Progenitor cell of endocrine pancreas (in vitro differentiated cells): ENCODE measurements around the gene ABHD14A. TPM values are rescaled to one million over a fixed set of nuclear protein-coding genes. Genes with fewer than 3 reads are reported as not detected.
A peak's percentile ranks its signal among the peaks of the same experiment; 100 is the strongest.

ENCODE experiments used
- DNase-seq: peaks from one replicate; pipeline ENCODE4 v3.0.0; 2021; ENCODE audit warnings: low spot score; ENCODE audit not compliant: unreplicated experiment
- H3K27ac Mint-ChIP-seq: 2 replicates; pipeline ENCODE4 v1.8.0; 2021; ENCODE audit warnings: mild to moderate bottlenecking, moderate library complexity, mixed read lengths
- H3K27me3 Mint-ChIP-seq: 2 replicates; pipeline ENCODE4 v1.8.0; 2021; ENCODE audit warnings: mixed read lengths
- H3K36me3 Mint-ChIP-seq: 2 replicates; pipeline ENCODE4 v1.8.0; 2022; ENCODE audit warnings: mixed read lengths; ENCODE audit not compliant: insufficient read depth
- H3K4me1 Mint-ChIP-seq: 2 replicates; pipeline ENCODE4 v1.8.0; 2021; ENCODE audit warnings: low read depth, mixed read lengths
- H3K4me3 Mint-ChIP-seq: 2 replicates; pipeline ENCODE4 v1.8.0; 2021; ENCODE audit warnings: low read depth, mild to moderate bottlenecking, moderate library complexity, mixed read lengths
- H3K9me3 Mint-ChIP-seq: 2 replicates; pipeline ENCODE4 v1.8.0; 2021; ENCODE audit warnings: low read depth, mixed read lengths
- CTCF ChIP-seq: fragments of 200-600 bp; sonication (generic); IDR thresholded peaks from one replicate; pipeline ENCODE4 v1.5.0; 2021; ENCODE audit warnings: antibody characterized with exemption, mild to moderate bottlenecking; ENCODE audit not compliant: unreplicated experiment
- total RNA-seq: library from RNA; stranded (reverse); gene quantifications from 2 replicates; pipeline ENCODE4 v1.2.1, GENCODE V29; 2021

The ABHD14A gene
- total RNA-seq, 1 donor from 2014 or later, result 19.4 TPM

- Mint-ChIP-seq H3K36me3 (peaks cover 7% of the 10 kb centered on the region), H3K27me3 (no peaks in the 10 kb centered on the region), H3K4me3 (peak overlapping the region; percentile 12), H3K4me1 (peaks cover 12% of the 10 kb centered on the region), H3K9me3 (no peaks in the 10 kb centered on the region), H3K27ac (peak overlapping the region; percentile 29)
- no peak for DNase-seq
- no peak for TF ChIP-seq CTCF
Observed at GRCh38 chr3:51938780-51939425, 36.0 kb upstream of the ABHD14A start.

GRCh38 chr3:51940648-51941462 lies 34.0 kb upstream of the ABHD14A start:
- Mint-ChIP-seq H3K27me3 (no peaks in the 10 kb centered on the region), H3K4me3 (peak overlapping the region; percentile 77), H3K36me3 (peaks cover 5% of the 10 kb centered on the region), H3K27ac (peak overlapping the region; percentile 13), H3K9me3 (no peaks in the 10 kb centered on the region), H3K4me1 (peaks cover 12% of the 10 kb centered on the region)
- TF ChIP-seq CTCF, result no peak
- no peak for DNase-seq

GRCh38 chr3:51941463-51941797 lies 33.4 kb upstream of the ABHD14A start:
- no peak overlapping the region for H3K27ac Mint-ChIP-seq
- H3K27me3 Mint-ChIP-seq, result no peaks in the 10 kb centered on the region
- peaks cover 5% of the 10 kb centered on the region for H3K36me3 Mint-ChIP-seq
- DNase-seq, result no peak
- peak overlapping the region; percentile 77 for H3K4me3 Mint-ChIP-seq
- H3K9me3 Mint-ChIP-seq, result no peaks in the 10 kb centered on the region
- TF ChIP-seq CTCF, result no peak
- H3K4me1 Mint-ChIP-seq, result peaks cover 12% of the 10 kb centered on the region

- Mint-ChIP-seq H3K36me3 (peaks cover 5% of the 10 kb centered on the region), H3K4me3 (peak within 1 kb of the TSS; percentile 77), H3K27me3 (no peaks in the 10 kb centered on the region), H3K9me3 (no peaks in the 10 kb centered on the region), H3K27ac (peak within 1 kb of the TSS; percentile 13), H3K4me1 (peaks cover 12% of the 10 kb centered on the region)
- peak; percentile 99 for TF ChIP-seq CTCF
- DNase-seq, result peak; percentile 98
Observed at GRCh38 chr3:51941798-51942602, 32.9 kb upstream of the ABHD14A start, which contains the start of the genes PARP3 and RRP9. Gene PARP3, plus strand, starts transcription at chr3:51942363. Its CDS starts 993 bp downstream, at chr3:51943356. Gene RRP9, minus strand, starts transcription at chr3:51941904. Its CDS starts 37 bp downstream, at chr3:51941867.
